HG03039 (cell line): ENCODE results near the gene TSPY1.
"Not testable (repeated sequence)": the region's sequence is repeated elsewhere in the genome, so short reads cannot be mapped to it uniquely, and the experiment has no call there.

ENCODE experiments used
- ATAC-seq: cut with Tn5 transposase; IDR thresholded peaks from one replicate; pipeline ENCODE4 v1.9.1; 2021; ENCODE audit warnings: mild to moderate bottlenecking, moderate library complexity; ENCODE audit not compliant: unreplicated experiment

Gene TSPY1, protein sequence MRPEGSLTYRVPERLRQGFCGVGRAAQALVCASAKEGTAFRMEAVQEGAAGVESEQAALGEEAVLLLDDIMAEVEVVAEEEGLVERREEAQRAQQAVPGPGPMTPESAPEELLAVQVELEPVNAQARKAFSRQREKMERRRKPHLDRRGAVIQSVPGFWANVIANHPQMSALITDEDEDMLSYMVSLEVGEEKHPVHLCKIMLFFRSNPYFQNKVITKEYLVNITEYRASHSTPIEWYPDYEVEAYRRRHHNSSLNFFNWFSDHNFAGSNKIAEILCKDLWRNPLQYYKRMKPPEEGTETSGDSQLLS

DNA sequence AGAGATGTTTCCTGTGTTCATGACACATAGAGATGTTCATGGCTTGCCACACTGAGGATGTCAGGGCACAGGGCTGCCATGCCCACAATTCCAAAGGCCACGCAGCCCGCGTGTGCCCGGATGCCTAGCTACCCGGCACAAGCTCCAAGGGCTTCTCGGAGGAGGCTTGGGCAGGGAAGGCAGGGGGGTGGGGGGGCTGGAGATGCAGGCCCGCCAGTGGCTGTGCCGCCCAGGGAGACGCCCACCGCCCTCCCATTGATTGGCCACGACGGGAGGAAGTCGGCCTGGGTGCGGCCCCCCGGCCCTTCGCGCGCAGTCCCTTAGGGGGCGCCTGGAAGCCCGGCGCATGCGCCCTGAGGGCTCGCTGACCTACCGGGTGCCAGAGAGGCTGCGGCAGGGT, at the start of gene TSPY1:
Gene TSPY1, plus strand, starts transcription at position 301 of the 400 bp plus-strand sequence. Its CDS starts 46 bp downstream, at position 347.
- ATAC-seq, result not testable (repeated sequence)

DNA sequence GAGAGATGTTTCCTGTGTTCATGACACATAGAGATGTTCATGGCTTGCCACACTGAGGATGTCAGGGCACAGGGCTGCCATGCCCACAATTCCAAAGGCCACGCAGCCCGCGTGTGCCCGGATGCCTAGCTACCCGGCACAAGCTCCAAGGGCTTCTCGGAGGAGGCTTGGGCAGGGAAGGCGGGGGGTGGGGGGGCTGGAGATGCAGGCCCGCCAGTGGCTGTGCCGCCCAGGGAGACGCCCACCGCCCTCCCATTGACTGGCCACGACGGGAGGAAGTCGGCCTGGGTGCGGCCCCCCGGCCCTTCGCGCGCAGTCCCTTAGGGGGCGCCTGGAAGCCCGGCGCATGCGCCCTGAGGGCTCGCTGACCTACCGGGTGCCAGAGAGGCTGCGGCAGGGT, 20.2 kb downstream of the TSPY1 start, which contains the start of gene TSPY9:
Gene TSPY9, plus strand, starts transcription at position 301 of the 400 bp plus-strand sequence. Its CDS starts 46 bp downstream, at position 347.
- not testable (repeated sequence) for ATAC-seq

DNA sequence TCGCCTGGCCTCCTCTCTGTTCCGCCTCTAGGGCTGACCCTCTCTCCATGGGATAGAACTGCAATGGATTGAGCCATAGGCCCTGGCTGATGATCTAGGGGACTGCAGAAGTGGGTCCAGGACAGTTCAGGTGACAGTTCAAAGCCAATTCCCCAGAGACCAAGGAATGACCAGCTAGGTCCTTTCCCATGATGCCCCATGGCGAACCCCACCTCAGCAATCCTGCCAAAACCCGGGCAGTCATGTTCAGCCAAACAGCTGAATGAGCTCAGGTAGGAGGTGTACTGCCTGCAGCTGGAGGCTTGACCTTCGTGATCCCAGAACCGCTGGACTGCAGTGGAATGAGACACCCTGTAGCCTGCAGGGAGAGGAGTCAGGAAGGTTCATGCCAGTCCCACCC, 37.6 kb downstream of the TSPY1 start:
- ATAC-seq, result not testable (repeated sequence)

DNA sequence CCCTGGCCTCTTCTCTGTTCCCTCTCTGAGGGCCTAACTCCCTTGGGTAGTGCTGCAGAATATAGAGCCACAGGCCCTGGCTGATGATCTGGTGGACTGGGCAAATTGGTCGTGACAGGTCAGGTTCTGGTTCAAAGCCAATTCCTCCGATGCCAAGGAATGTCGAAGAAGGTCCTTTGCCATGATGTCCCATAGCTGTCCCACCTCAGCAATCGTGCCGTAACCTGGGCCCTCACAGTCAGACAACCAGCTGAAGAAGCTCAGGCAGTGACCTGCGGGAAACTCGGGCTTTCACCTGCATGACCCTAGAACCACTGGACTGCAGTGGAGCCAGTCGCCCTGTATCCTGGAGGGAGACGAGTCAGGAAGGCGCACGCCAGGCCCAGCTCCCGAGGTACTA, 49.5 kb downstream of the TSPY1 start:
- not testable (repeated sequence) for ATAC-seq
